Mucosa of descending colon (tissue), 3 donors: Measurements from ENCODE around the gene SLC24A4. TPM values are rescaled to one million over a fixed set of nuclear protein-coding genes. Genes with fewer than 3 reads are reported as not detected.

ENCODE experiments used
- ATAC-seq: fragments of 200-7000 bp; cut with Tn5 transposase; one replicate; pipeline ENCODE4 v1.9.1; 2020; ENCODE audit warnings: mild to moderate bottlenecking, moderate library complexity
- DNase-seq, 3 donors: peaks; one replicate each; pipeline ENCODE4 v3.0.0-alpha.2; 2020
- H3K36me3 ChIP-seq: fragments of 200-600 bp; one replicate; pipeline ENCODE4 v1.8.0; 2021; ENCODE audit warnings: low read depth, mild to moderate bottlenecking
- H3K4me1 ChIP-seq: fragments of 200-600 bp; one replicate; pipeline ENCODE4 v1.8.0; 2021; ENCODE audit warnings: low read depth, mild to moderate bottlenecking
- H3K4me3 ChIP-seq: fragments of 200-600 bp; one replicate; pipeline ENCODE4 v1.8.0; 2021; ENCODE audit warnings: mild to moderate bottlenecking
- H3K9me3 ChIP-seq: fragments of 200-600 bp; one replicate; pipeline ENCODE4 v1.8.0; 2021; ENCODE audit warnings: mild to moderate bottlenecking
- CTCF ChIP-seq: fragments of 200-600 bp; IDR thresholded peaks from one replicate; pipeline ENCODE4 v1.8.0; 2022; ENCODE audit warnings: antibody characterized with exemption, mild to moderate bottlenecking
- intact Hi-C, 2 donors: fragments of 100-400 bp; cut with DNase I in 1 of 2; cut with micrococcal nuclease in 1 of 2; formaldehyde crosslinking; loops; one replicate each; pipeline versions ENCODE4 v1.11.0 to v1.11.1; 2022; cut with DNase I, micrococcal nuclease
- total RNA-seq, 3 donors: library from RNA; stranded (reverse); fragmentation: NEBNext Ultra II Directional in 2 of 3; extraction: Animal tissue kit (Norgen Biotek cat#: 25700) in 2 of 3; gene quantifications; one replicate each; pipeline versions ENCODE4 v1.2.1 to v1.2.4, GENCODE V29; 2021 to 2023
- donor health status: DM: no; HTN: no; CAD: no; lungs with moderate emphysema.
- donor health status: DM: no; HTN: no; CAD: no.
- donor health status: DM: no; HTN: yes; CAD: no.

The SLC24A4 gene
- total RNA-seq, 3 donors from 2014 or later, result 0.14 to 0.63 (median 0.27) TPM

GRCh38 chr14:92325835-92326234 is 2.9 kb downstream of the SLC24A4 start:
- H3K4me1 ChIP-seq, result peaks cover 6% of the 10 kb centered on the region
- H3K36me3 ChIP-seq, result no peaks in the 10 kb centered on the region
- intact Hi-C loops, result no loop called here
- H3K9me3 ChIP-seq, result no peaks in the 10 kb centered on the region
- TF ChIP-seq CTCF, result no peak
- no peak for DNase-seq
- ATAC-seq, result no peak
- no peak overlapping the region for H3K4me3 ChIP-seq

- no peak for TF ChIP-seq CTCF
- intact Hi-C loops, result no loop called here
- no peak for DNase-seq
- no peak overlapping the region for H3K4me3 ChIP-seq
- no peaks in the 10 kb centered on the region for H3K36me3 ChIP-seq
- no peaks in the 10 kb centered on the region for H3K4me1 ChIP-seq
- H3K9me3 ChIP-seq, result no peaks in the 10 kb centered on the region
- ATAC-seq, result no peak
These were observed 5.8 kb downstream of the SLC24A4 start for GRCh38 chr14:92328664-92329255.

- ATAC-seq, result no peak
- no peak for TF ChIP-seq CTCF
- Histone ChIP-seq H3K36me3 (no peaks in the 10 kb centered on the region), H3K4me1 (no peaks in the 10 kb centered on the region), H3K9me3 (no peaks in the 10 kb centered on the region), H3K4me3 (no peak overlapping the region)
- intact Hi-C loops, result no loop called here
- DNase-seq, result no peak
These were observed 11.1 kb downstream of the SLC24A4 start for GRCh38 chr14:92334050-92334449.

- intact Hi-C loops, result no loop called here
- Histone ChIP-seq H3K4me3 (no peak overlapping the region), H3K36me3 (no peaks in the 10 kb centered on the region), H3K4me1 (no peaks in the 10 kb centered on the region), H3K9me3 (no peaks in the 10 kb centered on the region)
- no peak for TF ChIP-seq CTCF
- ATAC-seq, result no peak
- DNase-seq, result no peak
These were observed 13.4 kb downstream of the SLC24A4 start for GRCh38 chr14:92336363-92336762.

- Histone ChIP-seq H3K9me3 (no peaks in the 10 kb centered on the region), H3K4me1 (no peaks in the 10 kb centered on the region), H3K4me3 (no peak overlapping the region), H3K36me3 (no peaks in the 10 kb centered on the region)
- intact Hi-C loops, result no loop called here
- TF ChIP-seq CTCF, result no peak
- ATAC-seq, result no peak
- no peak for DNase-seq
These were observed 16.5 kb downstream of the SLC24A4 start for GRCh38 chr14:92339426-92339825.

- intact Hi-C loops, result no loop called here
- Histone ChIP-seq H3K9me3 (no peaks in the 10 kb centered on the region), H3K36me3 (no peaks in the 10 kb centered on the region), H3K4me1 (no peaks in the 10 kb centered on the region), H3K4me3 (no peak overlapping the region)
- DNase-seq (no peak), ATAC-seq (no peak)
- TF ChIP-seq CTCF, result no peak
These were observed 17.1 kb downstream of the SLC24A4 start for GRCh38 chr14:92340071-92340470.
